Measurements from ENCODE around the gene CCNB2.

- TF ChIP-seq CTCF (conservative IDR thresholded peaks at IDR 0.05; ENCODE audit: low read length) (no peak), EZH2phosphoT487 (IDR thresholded peaks at IDR 0.05; ENCODE audit: borderline replicate concordance) (no peak)
Observed at GRCh38 chr15:59099162-59099685, 5.7 kb upstream of the CCNB2 start.

All from Loucy (cell line).